Mucosa of stomach (tissue), 1 donor: ENCODE data around the gene LHFPL6.

ENCODE experiments used
- H3K27me3 ChIP-seq: one replicate; pipeline ENCODE4 v1.7.0; 2013; ENCODE audit warnings: mild to moderate bottlenecking, low read length; ENCODE audit not compliant: control insufficient read depth, insufficient read depth
- H3K36me3 ChIP-seq: one replicate; pipeline ENCODE4 v1.7.0; 2013; ENCODE audit warnings: low read length; ENCODE audit not compliant: control insufficient read depth, insufficient read depth
- H3K4me1 ChIP-seq: one replicate; pipeline ENCODE4 v1.7.0; 2013; ENCODE audit warnings: mild to moderate bottlenecking, low read length; ENCODE audit not compliant: control insufficient read depth, insufficient read depth
- H3K4me3 ChIP-seq: one replicate; pipeline ENCODE4 v1.7.0; 2013; ENCODE audit warnings: low read length
- H3K9ac ChIP-seq: one replicate; pipeline ENCODE4 v1.7.0; 2013; ENCODE audit warnings: mild to moderate bottlenecking, low read length, moderate library complexity
- H3K9me3 ChIP-seq: one replicate; pipeline ENCODE4 v1.7.0; 2013; ENCODE audit warnings: mild to moderate bottlenecking, low read length, moderate library complexity; ENCODE audit not compliant: control insufficient read depth
- donor health status: Pancreatic carcinoma.

LHFPL6 gene

DNA sequence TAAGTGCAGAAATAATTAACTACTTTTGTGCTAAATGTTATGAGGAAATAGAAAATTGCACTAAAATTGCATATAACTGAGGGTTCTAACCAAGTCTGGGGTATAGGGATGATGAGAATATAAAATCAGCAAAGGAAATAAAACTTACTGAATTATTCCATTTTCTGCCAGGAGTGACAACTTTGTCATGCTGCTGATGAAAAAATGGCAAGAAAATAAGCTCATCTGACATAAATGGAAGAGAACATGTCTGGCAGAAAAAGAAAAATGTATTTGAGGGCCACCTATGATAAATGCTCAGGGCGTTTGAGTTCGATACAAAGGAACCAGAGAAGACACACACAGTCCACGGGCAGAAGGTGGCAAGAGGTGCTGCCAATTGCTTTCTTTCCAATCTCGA, 78.2 kb downstream of the LHFPL6 start:
- Histone ChIP-seq H3K4me3 (no peak overlapping the region), H3K27me3 (no peaks in the 10 kb centered on the region), H3K36me3 (no peaks in the 10 kb centered on the region), H3K9ac (no peak overlapping the region), H3K4me1 (no peaks in the 10 kb centered on the region), H3K9me3 (no peaks in the 10 kb centered on the region)

DNA sequence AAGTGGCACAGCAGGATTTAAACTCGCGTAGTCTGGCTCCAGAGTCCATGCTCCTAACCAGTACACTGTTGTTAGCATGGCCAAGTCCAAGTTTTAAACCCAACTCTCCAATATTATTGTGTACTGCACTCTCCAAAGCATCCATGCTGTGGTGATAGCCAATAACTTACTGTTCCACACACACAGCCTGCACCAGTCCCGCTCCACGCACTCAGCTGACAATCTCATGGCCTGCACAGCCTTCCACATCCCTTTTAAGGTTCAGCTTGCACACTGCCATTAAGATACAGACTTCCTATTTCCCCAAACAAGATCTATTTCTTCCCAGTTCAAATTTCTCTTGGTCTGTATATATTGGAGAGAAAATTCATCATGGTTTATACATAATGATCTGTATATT, 80.7 kb downstream of the LHFPL6 start:
- H3K9ac ChIP-seq, result no peak overlapping the region
- no peaks in the 10 kb centered on the region for H3K27me3 ChIP-seq
- no peaks in the 10 kb centered on the region for H3K36me3 ChIP-seq
- H3K9me3 ChIP-seq, result no peaks in the 10 kb centered on the region
- no peak overlapping the region for H3K4me3 ChIP-seq
- no peaks in the 10 kb centered on the region for H3K4me1 ChIP-seq

DNA sequence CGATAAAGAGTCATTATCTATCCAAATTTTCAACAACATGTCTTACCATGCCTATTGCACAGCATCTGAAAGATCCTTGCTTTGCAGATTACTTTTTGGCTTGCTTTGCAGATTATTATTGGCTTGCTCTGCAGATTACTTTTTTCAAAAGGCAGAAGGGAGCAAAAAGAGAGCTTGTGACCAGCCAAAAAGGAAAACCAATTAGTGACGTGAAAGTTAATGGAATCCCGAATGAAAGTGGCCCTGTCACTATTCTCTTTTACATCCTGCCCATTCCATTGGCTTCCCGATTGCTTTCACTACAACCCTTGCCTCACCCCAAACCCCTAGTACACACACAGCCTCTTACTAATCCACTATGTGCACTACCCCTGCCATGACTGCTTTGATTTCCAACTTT, 81.3 kb downstream of the LHFPL6 start:
- Histone ChIP-seq H3K36me3 (no peaks in the 10 kb centered on the region), H3K4me3 (no peak overlapping the region), H3K9ac (no peak overlapping the region), H3K4me1 (no peaks in the 10 kb centered on the region), H3K9me3 (no peaks in the 10 kb centered on the region), H3K27me3 (no peaks in the 10 kb centered on the region)

DNA sequence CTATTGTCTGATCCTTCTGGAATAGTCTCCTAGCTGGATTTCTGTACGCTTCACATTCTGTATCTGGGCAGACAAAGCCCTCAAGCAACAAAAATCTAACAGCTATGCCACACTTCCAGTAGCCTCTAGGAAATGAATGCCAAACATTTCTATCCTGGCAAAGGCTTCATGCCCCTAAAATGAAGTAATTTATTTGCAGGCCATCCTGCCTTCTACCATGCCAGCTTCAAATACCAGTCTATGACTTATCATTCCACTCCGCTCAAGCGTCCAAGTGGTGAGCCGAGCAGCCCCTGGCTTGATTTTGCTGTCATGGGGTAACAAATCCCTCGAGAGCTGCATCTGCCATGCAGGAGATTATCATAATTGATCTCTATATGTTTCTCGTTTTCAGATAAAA, 86.9 kb downstream of the LHFPL6 start:
- Histone ChIP-seq H3K9me3 (no peaks in the 10 kb centered on the region), H3K4me1 (no peaks in the 10 kb centered on the region)

DNA sequence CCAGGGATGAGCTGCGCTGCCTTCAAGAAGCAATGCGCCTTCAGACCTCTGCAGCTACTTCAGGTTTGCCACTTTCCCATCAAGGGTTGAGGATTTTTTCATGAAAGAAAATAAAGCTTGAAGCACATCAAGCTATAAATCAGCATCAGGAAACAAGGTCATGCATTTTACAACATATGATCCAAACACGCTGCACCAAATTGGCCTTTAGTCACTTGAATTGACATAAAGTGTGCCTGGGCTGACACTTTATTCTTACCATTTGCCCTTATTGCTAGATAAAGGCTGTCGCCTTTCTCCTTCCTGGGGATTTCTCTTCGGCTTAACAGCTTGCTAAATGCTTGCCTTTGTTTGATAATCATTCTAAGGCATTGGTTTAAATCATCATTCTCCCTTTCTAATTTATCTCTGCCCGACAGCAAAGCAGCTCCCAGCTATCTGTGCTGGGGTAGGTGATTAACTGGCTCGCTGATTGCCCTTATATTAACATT, 87.7 kb downstream of the LHFPL6 start:
- Histone ChIP-seq H3K9me3 (no peaks in the 10 kb centered on the region), H3K4me3 (no peak overlapping the region), H3K27me3 (no peaks in the 10 kb centered on the region), H3K4me1 (no peaks in the 10 kb centered on the region), H3K9ac (no peak overlapping the region), H3K36me3 (no peaks in the 10 kb centered on the region)

More for the DNA sequence above, 86.9 kb downstream of the LHFPL6 start:
- H3K4me3 ChIP-seq, result no peak overlapping the region
- no peak overlapping the region for H3K9ac ChIP-seq
- no peaks in the 10 kb centered on the region for H3K36me3 ChIP-seq
- no peaks in the 10 kb centered on the region for H3K27me3 ChIP-seq

DNA sequence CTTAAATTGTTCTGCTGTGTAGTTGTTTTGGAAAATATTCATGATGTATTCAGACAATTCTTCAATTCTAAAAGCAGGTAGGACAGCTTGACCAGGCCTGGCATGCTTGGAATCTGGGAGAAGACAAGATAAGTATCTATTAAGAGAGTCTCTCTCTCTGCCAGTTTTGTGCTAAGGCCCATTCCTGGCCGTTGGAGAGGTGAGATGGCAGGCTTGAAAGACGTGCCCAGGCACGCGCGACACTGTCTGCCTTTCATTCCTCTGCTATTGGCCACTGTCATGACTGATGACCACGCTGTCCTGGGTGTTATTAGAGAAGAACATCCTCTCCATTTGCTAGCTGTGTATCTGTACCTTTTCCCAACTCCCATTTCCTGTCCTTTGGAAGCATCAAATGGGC, 90.3 kb downstream of the LHFPL6 start:
- Histone ChIP-seq H3K9me3 (no peaks in the 10 kb centered on the region), H3K4me1 (no peaks in the 10 kb centered on the region), H3K4me3 (no peak overlapping the region), H3K27me3 (no peaks in the 10 kb centered on the region), H3K9ac (no peak overlapping the region), H3K36me3 (no peaks in the 10 kb centered on the region)

DNA sequence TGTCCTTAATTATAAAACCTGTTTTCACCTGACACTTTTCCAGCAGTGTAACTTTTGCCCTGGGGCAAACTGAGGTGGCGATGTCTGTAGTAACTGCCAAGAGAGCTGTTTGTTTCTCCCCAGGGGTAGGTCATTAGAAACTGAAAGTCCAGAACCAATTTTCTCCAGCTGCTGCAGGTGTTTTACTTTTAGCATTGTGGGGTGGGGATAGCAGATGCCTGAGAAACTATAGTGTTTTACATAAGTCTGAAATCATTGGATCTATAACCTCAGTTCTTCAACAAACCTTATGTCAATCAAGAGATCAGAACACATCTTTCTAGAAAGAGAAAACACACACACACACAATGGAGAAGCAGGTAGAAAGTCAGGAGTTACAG, 92.7 kb downstream of the LHFPL6 start:
- no peak overlapping the region for H3K9ac ChIP-seq
- H3K4me3 ChIP-seq, result no peak overlapping the region
- H3K36me3 ChIP-seq, result no peaks in the 10 kb centered on the region
- H3K9me3 ChIP-seq, result no peaks in the 10 kb centered on the region
- H3K4me1 ChIP-seq, result no peaks in the 10 kb centered on the region
- H3K27me3 ChIP-seq, result no peaks in the 10 kb centered on the region

DNA sequence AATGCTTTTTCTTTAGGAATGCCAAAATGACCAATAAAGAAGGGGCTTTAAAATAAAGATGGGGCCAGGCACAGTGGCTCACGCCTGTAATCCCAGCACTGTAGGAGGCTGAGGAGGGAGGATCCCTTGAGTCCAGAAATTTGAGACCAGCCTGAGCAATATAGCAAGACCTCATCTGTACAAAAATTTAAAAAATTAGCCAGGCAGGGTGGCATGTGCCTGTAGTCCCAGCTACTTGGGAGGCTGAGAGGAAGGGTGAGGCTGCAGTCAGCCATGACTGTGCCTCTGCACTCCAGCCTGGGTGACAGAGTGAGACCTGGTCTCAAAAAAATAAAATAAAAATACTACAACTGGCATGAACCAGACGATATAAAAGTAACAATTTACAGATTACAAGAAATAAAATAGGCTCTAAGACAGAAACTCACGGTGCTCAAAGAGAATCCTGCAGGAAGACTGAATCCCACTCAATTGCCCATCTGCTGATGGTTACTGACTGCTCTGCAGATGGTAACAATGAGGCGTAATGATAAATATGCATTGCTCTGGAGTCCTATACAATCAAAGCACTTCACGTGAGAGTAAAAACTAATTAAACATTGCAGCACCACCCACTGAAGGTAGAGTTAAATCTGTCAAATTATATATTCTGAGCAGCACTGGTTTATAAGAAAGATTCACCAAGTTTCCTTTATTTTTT, 93.2 kb downstream of the LHFPL6 start:
- H3K27me3 ChIP-seq, result no peaks in the 10 kb centered on the region
- no peak overlapping the region for H3K9ac ChIP-seq
- no peak overlapping the region for H3K4me3 ChIP-seq
- no peaks in the 10 kb centered on the region for H3K9me3 ChIP-seq
- no peaks in the 10 kb centered on the region for H3K36me3 ChIP-seq
- H3K4me1 ChIP-seq, result no peaks in the 10 kb centered on the region

DNA sequence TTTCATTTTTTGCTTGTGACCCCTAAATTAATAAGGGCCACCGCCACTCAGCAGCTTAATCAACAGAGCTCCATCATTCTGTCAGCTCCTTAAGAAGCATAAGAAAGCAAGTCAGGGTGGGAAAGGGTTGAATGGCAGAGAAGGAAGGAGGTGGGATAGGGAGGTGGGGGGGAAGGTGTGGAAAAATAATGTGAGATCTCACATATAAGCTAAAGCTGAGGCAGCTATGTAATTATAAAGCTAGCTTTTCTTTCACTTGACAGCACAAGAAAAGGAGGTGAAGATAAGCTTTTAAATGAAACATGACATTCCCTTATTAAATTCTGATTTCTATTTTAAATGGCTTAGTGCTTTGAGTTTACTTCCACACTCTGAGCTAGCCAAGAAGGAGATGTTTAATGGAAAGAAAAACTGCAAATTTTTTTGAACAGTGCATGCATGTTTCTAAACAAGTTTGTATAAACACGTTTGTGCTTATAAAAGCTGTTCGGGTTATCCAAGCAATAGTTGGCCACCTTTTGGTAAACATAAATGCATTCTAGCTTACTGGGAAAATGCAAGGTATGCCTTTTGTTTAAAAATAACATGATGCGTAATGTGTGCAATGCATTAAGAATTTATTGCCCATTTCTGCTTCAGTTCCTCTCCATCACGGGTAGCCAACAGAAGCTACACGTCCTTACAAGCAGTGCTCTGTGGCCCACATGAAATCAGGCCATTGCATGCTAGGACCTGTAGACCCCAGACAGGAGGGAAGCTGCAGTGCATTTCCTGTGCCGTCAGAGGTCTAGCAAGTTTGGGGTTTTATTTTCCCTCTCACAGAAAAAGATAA, 96.2 kb downstream of the LHFPL6 start:
- Histone ChIP-seq H3K4me3 (no peak overlapping the region), H3K36me3 (no peaks in the 10 kb centered on the region), H3K27me3 (no peaks in the 10 kb centered on the region), H3K4me1 (no peaks in the 10 kb centered on the region), H3K9me3 (no peaks in the 10 kb centered on the region), H3K9ac (no peak overlapping the region)

DNA sequence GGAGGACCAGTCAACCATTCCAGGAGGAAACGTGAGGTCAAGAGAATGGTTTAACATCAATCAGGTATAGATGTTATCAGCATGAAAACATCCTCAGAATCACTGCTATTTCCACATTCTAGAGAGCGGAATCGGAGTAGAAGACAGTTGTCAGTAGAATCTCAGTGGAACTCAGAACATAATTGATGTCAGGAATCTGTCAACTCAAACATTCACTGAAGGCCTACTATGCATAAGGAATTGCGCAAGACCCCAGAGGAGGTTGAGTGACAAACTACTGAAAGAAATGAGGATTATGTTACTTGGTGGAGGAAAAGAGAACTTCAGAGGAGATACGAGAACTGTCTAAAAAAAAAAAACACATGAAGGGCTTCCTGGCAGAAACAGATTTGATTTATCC, 97.8 kb downstream of the LHFPL6 start:
- H3K27me3 ChIP-seq, result no peaks in the 10 kb centered on the region
- no peaks in the 10 kb centered on the region for H3K36me3 ChIP-seq
- no peaks in the 10 kb centered on the region for H3K4me1 ChIP-seq
- no peak overlapping the region for H3K4me3 ChIP-seq
- no peaks in the 10 kb centered on the region for H3K9me3 ChIP-seq
- H3K9ac ChIP-seq, result no peak overlapping the region

DNA sequence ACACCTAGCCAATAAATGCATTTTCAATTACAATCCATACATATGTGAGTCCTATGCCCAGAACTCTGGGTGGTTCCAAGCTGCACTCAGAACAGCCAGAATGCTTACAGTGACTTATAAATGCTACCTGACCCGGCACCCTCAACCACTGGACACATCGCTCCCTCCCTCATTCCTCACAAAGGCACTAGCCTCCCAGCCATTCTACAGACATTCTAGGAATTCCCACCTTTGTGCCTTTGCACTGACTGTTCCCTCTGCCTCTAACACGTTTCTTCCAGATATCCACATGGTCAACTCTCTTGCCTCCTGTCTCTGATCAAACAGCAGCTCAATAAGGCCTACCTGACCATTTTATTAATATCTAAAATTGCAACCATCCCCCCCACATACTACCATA, 99.9 kb downstream of the LHFPL6 start:
- Histone ChIP-seq H3K4me3 (no peak overlapping the region), H3K9me3 (no peaks in the 10 kb centered on the region), H3K36me3 (no peaks in the 10 kb centered on the region), H3K27me3 (no peaks in the 10 kb centered on the region), H3K9ac (no peak overlapping the region), H3K4me1 (no peaks in the 10 kb centered on the region)

DNA sequence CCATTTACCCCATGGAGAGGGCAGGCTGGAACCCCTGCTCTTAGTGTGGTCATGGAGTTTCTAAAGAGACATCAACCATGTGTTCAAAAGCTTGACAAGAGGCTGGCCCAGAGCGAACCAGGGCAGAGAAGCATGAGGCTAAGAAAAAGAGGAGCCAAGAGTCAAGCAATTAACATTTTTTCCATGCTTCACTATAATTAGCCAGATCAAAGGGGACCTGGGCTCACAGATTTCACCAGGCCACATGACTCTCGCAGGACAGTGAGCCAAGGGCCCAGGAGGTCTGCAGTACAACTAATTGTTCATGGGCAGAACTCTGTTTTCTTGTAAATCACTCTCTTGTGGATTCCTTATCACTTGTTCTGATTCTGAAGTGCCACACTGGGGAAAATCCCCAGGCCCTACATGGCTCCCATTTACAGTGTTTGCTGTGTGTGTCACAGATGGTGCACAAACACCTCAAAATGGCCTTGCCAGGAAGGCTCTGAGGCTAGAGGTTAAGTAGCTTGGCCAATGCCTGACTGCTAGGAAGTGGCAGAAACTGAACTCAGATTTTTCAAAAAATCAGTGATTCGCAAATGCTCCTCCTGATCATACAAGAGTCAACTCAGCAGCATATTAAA, 101.2 kb downstream of the LHFPL6 start:
- no peak overlapping the region for H3K9ac ChIP-seq
- H3K9me3 ChIP-seq, result no peaks in the 10 kb centered on the region
- H3K36me3 ChIP-seq, result no peaks in the 10 kb centered on the region
- no peaks in the 10 kb centered on the region for H3K27me3 ChIP-seq
- no peaks in the 10 kb centered on the region for H3K4me1 ChIP-seq
- H3K4me3 ChIP-seq, result no peak overlapping the region
